ENCODE results near the gene C2orf92.

GRCh38 chr2:97673915-97674283 is 4.4 kb downstream of the C2orf92 start:
- TF ChIP-seq CTCF (IDR thresholded peaks at IDR 0.05; ENCODE audit: borderline replicate concordance, extremely low read depth, low read length, poor library complexity, severe bottlenecking) (no peak), EZH2 (IDR thresholded peaks at IDR 0.05; ENCODE audit: borderline replicate concordance, low read depth, low read length, severe bottlenecking) (no peak)

All from DND-41 (cell line).